Measurements from ENCODE around the gene KICS2.

The KICS2 gene

GRCh38 chr12:64187794-64188193 is 34.3 kb downstream of the KICS2 start:
- no peak for TF ChIP-seq ESRRG (CRISPR knock-in tag; IDR thresholded peaks at IDR 0.05)
- no peak for TF ChIP-seq CSDC2 (CRISPR knock-in tag; IDR thresholded peaks at IDR 0.05)
- 0 out of 2 replicates have a peak, but pooled peaks have one; percentile 5 for TF ChIP-seq ISL1 (CRISPR knock-in tag; IDR thresholded peaks at IDR 0.05)
- TF ChIP-seq OSR1 (CRISPR knock-in tag; IDR thresholded peaks at IDR 0.05): no peak
- no peak for TF ChIP-seq CSRNP3 (CRISPR knock-in tag; IDR thresholded peaks at IDR 0.05)

GRCh38 chr12:64187370-64187769 is 34.7 kb downstream of the KICS2 start:
- TF ChIP-seq BACH2 (CRISPR knock-in tag; IDR thresholded peaks at IDR 0.05; ENCODE audit: borderline replicate concordance) (no peak), PATZ1 (CRISPR knock-in tag; IDR thresholded peaks at IDR 0.05; ENCODE audit: borderline replicate concordance) (peak; percentile 72; the same call in 1 of the 2 replicates), ZFP3 (CRISPR knock-in tag; IDR thresholded peaks at IDR 0.05) (no peak), SNAI2 (CRISPR knock-in tag; IDR thresholded peaks at IDR 0.05) (no peak), CSDC2 (CRISPR knock-in tag; IDR thresholded peaks at IDR 0.05) (0 out of 2 replicates have a peak, but pooled peaks have one; percentile 27), ISL1 (CRISPR knock-in tag; IDR thresholded peaks at IDR 0.05) (0 out of 2 replicates have a peak, but pooled peaks have one; percentile 33)
- ATAC-seq: peak; percentile 89

More at GRCh38 chr12:64187794-64188193, 34.3 kb downstream of the KICS2 start:
- peak; percentile 31; the same call in 2 of the 3 replicates for ATAC-seq

- peak; percentile 16; the same call in 2 of the 3 replicates for ATAC-seq
- TF ChIP-seq BACH2 (CRISPR knock-in tag; IDR thresholded peaks at IDR 0.05; ENCODE audit: borderline replicate concordance) (no peak), ESRRG (CRISPR knock-in tag; IDR thresholded peaks at IDR 0.05) (no peak), CSDC2 (CRISPR knock-in tag; IDR thresholded peaks at IDR 0.05) (no peak), GLIS3 (CRISPR knock-in tag; IDR thresholded peaks at IDR 0.05) (no peak), OSR1 (CRISPR knock-in tag; IDR thresholded peaks at IDR 0.05) (no peak), ISL1 (CRISPR knock-in tag; IDR thresholded peaks at IDR 0.05) (no peak), ZNF70 (CRISPR knock-in tag; IDR thresholded peaks at IDR 0.05) (no peak), CSRNP3 (CRISPR knock-in tag; IDR thresholded peaks at IDR 0.05) (no peak), PATZ1 (CRISPR knock-in tag; IDR thresholded peaks at IDR 0.05; ENCODE audit: borderline replicate concordance) (no peak), ZC3H10 (CRISPR knock-in tag; IDR thresholded peaks at IDR 0.05) (no peak), ZNF8 (CRISPR knock-in tag; IDR thresholded peaks at IDR 0.05) (no peak), CREB5 (CRISPR knock-in tag; IDR thresholded peaks at IDR 0.05; ENCODE audit: low read depth) (no peak), POU6F1 (CRISPR knock-in tag; IDR thresholded peaks at IDR 0.05; ENCODE audit: borderline replicate concordance, low read depth) (no peak)
Measured at GRCh38 chr12:64186789-64187188, 35.3 kb downstream of the KICS2 start.

- ATAC-seq: no peak
- TF ChIP-seq ISL1 (CRISPR knock-in tag; IDR thresholded peaks at IDR 0.05) (no peak), CSRNP3 (CRISPR knock-in tag; IDR thresholded peaks at IDR 0.05) (no peak), ZNF565 (CRISPR knock-in tag; conservative IDR thresholded peaks at IDR 0.05; ENCODE audit: low read depth) (no peak), PATZ1 (CRISPR knock-in tag; IDR thresholded peaks at IDR 0.05; ENCODE audit: borderline replicate concordance) (no peak), CSDC2 (CRISPR knock-in tag; IDR thresholded peaks at IDR 0.05) (no peak), GLIS3 (CRISPR knock-in tag; IDR thresholded peaks at IDR 0.05) (no peak), ESRRG (CRISPR knock-in tag; IDR thresholded peaks at IDR 0.05) (no peak), ZNF8 (CRISPR knock-in tag; IDR thresholded peaks at IDR 0.05) (no peak), TOX (CRISPR knock-in tag; IDR thresholded peaks at IDR 0.05; ENCODE audit: borderline replicate concordance) (no peak), OSR1 (CRISPR knock-in tag; IDR thresholded peaks at IDR 0.05) (no peak)
Measured at GRCh38 chr12:64184216-64184615, 37.9 kb downstream of the KICS2 start.
